Nucleus accumbens (tissue), 56 donors: ENCODE data around the gene OGFOD3.

ENCODE experiments used
- DNase-seq, 56 donors: peaks; one replicate each; lab custom pipeline; 2025; lab: John Stamatoyannopoulos, UW

Gene OGFOD3

DNA sequence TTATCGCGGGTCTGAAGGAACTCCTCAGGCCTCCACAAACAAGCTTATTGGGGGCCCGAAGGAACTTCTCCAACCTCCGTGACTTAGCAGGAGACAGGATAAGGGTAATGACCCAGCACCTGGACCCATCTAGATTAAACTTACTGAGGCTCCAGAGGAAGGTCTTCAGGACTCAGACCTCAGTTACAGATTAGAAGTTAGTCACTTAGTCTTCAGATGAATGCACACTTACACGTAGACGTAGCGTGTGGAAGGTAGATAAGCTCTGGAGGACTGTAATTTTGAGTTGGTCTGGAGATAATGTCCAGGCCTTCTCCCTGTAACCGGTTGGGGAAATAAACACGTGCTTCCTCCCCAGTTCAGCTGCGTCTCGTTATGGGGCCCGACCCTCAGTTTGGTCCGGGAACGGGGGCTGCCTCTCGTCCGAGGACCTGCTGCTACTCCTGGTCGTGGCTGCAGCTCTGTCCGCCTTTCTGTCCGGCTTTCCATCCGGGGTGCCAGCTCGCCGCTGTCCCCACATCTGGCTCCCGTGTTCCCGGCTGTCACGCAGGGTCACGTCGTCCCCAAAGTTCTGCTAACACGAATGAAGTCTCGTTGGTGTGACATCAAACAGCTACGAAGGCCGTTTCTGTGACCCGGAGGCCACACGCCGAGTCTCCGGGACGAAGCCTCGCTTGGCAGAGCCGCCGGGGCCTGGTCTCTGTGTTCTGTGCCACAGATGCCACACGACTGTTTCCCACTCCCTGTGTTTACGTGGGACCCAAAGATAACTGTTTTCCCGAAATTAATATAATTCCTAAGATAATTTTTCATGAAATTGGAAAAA lies 73.0 kb downstream of the OGFOD3 start:
- DNase-seq: no peak

DNA sequence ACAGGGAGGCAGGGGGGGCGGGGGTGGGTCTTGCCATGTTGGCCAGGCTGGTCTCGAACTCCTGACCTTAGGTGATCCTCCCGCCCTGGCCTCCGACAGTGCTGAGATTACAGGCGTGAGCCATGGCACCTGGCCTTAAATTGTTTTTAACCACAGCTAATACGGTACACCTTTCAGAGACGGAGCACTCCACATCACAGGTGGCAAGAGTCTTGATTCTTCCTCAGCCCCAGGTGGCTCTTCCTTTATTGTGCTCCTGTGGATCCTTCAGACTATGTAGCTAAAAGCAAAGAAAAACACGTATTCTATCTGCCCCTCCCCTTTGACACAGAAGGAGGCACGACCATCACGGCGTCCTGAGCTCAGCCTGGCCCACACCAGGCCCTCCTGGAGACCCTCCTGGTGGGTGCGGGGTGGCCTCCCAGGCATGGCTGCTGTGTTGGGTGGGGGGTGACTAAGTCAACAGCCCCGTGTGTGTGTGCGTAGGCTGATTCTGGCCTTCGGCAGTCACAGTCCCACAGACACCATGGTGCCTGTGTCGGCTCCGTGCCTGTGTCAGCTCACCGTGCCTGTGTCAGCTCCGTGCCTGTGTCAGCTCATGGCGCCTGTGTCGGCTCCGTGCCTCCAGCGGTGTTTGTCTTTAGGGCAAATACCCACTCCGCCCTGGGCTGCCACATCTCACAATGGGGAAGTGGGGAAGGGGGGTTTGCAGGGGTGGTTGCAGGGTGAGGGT lies 74.0 kb downstream of the OGFOD3 start:
- no peak for DNase-seq

DNA sequence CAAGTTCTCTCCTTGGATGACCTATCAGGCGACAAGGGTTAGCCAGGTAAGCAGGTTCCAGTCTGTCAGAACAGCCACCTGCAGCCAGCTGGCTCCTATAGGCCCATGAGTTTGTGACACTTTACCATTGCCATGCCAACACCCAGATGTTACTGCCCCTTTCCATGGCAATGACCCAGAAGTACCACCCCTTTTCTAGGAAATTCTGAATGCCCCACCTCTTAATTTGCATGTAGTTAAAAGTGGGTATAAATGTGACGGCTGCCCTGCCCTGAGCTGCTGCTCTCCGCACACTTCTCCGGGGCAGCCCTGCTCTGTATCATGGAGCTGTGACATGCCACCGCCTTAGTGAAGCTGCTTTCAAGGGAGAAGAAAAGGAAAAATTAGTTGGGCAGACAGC lies 74.8 kb downstream of the OGFOD3 start:
- DNase-seq: no peak

DNA sequence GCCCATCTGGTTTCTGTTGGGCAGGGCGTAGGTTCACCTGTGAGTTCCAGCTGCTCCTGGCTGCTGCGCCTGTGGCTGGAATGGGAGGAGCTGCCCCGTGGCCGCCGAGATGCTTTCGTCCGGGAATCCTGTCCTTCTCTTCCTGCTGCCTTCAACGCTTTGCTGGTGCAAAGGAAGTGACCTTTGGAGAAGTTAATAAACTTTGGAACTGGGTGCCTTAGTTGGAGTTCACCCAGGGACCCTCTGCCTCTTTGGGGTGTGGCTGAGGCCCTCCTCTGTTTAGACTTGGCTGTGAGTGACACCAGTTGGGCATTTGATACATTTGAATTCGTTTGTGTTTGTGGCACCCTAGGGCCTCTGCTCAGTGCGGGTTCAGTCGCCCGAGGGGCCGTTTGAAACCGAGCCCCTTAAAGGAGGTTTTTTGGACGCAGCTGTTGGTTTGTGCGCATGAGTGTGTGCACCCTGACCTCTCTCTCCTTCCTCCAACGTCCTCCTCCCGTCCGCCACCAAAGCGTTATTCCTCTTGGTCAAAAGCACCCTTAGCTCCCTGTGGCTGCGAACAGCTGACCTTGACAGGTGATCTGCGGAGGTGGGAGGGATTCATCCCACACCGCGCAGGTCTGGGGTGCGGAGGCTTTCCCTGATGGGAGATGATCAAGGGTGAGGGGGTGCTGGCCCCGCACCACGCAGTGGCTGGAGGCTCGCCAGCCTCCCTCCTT lies 75.9 kb downstream of the OGFOD3 start:
- no peak for DNase-seq

DNA sequence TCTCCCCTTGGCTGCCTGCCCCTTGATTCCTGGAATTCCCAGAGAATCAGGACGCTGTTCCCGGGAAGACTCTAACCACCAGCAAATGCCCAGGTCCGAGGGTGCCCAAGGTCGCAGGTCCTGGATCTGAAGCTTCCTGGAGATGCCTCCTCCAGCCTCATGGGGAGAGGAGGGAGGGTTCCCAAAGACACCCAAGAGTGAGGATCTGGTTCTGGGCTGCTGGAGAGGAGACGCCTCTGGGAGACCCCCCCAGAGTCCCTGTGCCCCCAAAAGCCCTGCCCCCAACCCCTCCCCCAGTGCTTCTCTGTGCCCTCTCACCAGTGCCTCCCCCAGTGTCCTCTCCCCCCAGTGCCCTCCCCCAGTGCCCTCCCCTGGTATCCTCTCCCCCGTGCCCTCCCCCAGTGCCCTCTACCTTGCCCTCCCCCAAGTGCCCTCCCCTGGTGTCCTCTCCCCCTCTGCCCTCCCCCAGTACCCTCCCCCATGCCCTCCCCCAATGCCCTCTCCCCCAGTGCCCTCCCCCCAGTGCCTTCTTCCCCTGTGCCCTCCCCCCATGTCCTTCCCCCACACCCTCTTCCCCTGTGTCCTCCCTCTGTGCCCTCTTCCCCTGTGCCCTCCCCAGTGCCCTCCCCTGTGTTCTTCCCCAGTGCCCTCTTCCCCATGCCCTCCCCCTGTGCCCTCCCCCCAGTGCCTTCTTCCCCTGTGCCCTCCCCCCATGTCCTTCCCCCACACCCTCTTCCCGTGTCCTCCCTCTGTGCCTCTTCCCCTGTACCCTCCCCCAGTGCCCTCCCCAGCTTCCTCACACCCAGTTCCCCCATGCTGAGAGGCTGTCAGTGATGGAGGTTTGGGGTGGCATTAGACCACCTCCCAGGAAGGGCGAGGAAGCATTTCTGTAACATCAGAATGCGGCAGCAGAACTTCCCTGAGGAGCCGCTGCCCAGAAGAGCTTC lies 78.5 kb downstream of the OGFOD3 start:
- no peak for DNase-seq
